GM23338 (cell line): ENCODE measurements around the gene IRS1. TPM values are rescaled to one million over a fixed set of nuclear protein-coding genes. Genes with fewer than 3 reads are reported as not detected.

Experiments used
- ATAC-seq: fragments of 200-7000 bp; cut with Tn5 transposase; 3 replicates; pipeline ENCODE4 v1.9.1; 2020
- DNase-seq: peaks from one replicate; pipeline ENCODE4 v3.0.0-alpha.2; 2015; ENCODE audit warnings: low spot score
- H2AFZ ChIP-seq: fragments of 200-600 bp; sonication (generic); 2 replicates; pipeline ENCODE4 v1.8.0; 2016; ENCODE audit warnings: antibody characterized with exemption, mild to moderate bottlenecking, moderate library complexity
- H3F3A ChIP-seq: fragments of 200-600 bp; sonication (generic); replicated peaks from 2 replicates; pipeline ENCODE4 v1.8.0; 2017; ENCODE audit warnings: antibody characterized with exemption, mixed run types, low read depth
- H3K27ac ChIP-seq: fragments of 200-600 bp; sonication (generic); 2 replicates; pipeline ENCODE4 v1.6.1; 2016; ENCODE audit warnings: low read depth
- H3K27me3 ChIP-seq: fragments of 200-600 bp; sonication (generic); 2 replicates; pipeline ENCODE4 v1.8.0; 2016; ENCODE audit warnings: mild to moderate bottlenecking, mixed run types, moderate library complexity; ENCODE audit not compliant: insufficient read depth
- H3K36me3 ChIP-seq: fragments of 200-600 bp; sonication (generic); 2 replicates; pipeline ENCODE4 v1.8.0; 2016; ENCODE audit warnings: mild to moderate bottlenecking; ENCODE audit not compliant: insufficient read depth
- H3K4me1 ChIP-seq: fragments of 200-600 bp; sonication (generic); 2 replicates; pipeline ENCODE4 v1.8.0; 2016; ENCODE audit warnings: mild to moderate bottlenecking, moderate library complexity; ENCODE audit not compliant: insufficient read depth
- H3K4me2 ChIP-seq: fragments of 200-600 bp; sonication (generic); 2 replicates; pipeline ENCODE4 v1.7.1; 2017; ENCODE audit warnings: mixed run types
- H3K4me3 ChIP-seq: fragments of 200-600 bp; sonication (generic); 2 replicates; pipeline ENCODE4 v1.6.1; 2016; ENCODE audit warnings: mixed run types
- H3K79me2 ChIP-seq: fragments of 200-600 bp; sonication (generic); replicated peaks from 2 replicates; pipeline ENCODE4 v1.8.0; 2017; ENCODE audit warnings: mild to moderate bottlenecking; ENCODE audit not compliant: insufficient read depth
- H3K9me2 ChIP-seq: fragments of 200-600 bp; sonication (generic); 2 replicates; pipeline ENCODE4 v1.8.0; 2017; ENCODE audit not compliant: insufficient read depth
- H4K20me1 ChIP-seq: fragments of 200-600 bp; sonication (generic); replicated peaks from 2 replicates; pipeline ENCODE4 v1.8.0; 2017; ENCODE audit warnings: mild to moderate bottlenecking; ENCODE audit not compliant: insufficient read depth
- H3K27ac Mint-ChIP-seq: 2 replicates; pipeline ENCODE4 v1.8.0; 2020; ENCODE audit warnings: inconsistent platforms, mild to moderate bottlenecking, moderate library complexity, mixed read lengths
- H3K27me3 Mint-ChIP-seq: 3 replicates; pipeline ENCODE4 v1.8.0; 2022; ENCODE audit warnings: low read depth, mild to moderate bottlenecking, moderate library complexity, mixed read lengths, inconsistent platforms; ENCODE audit not compliant: insufficient read depth, poor library complexity
- H3K36me3 Mint-ChIP-seq: 3 replicates; pipeline ENCODE4 v1.8.0; 2021; ENCODE audit warnings: low read depth, mild to moderate bottlenecking, inconsistent platforms, moderate library complexity, mixed read lengths
- H3K4me1 Mint-ChIP-seq: 3 replicates; pipeline ENCODE4 v1.8.0; 2020; ENCODE audit warnings: mild to moderate bottlenecking, inconsistent platforms, mixed read lengths
- H3K4me3 Mint-ChIP-seq: 3 replicates; pipeline ENCODE4 v1.8.0; 2021; ENCODE audit warnings: moderate library complexity, mild to moderate bottlenecking, inconsistent platforms, mixed read lengths
- H3K9me3 Mint-ChIP-seq: 3 replicates; pipeline ENCODE4 v1.8.0; 2020; ENCODE audit warnings: moderate library complexity, mild to moderate bottlenecking, inconsistent platforms, mixed read lengths
- CREB1 ChIP-seq: fragments of 250-450 bp; sonication (Bioruptor Pico); IDR thresholded peaks from 2 replicates; pipeline ENCODE4 v1.5.0; 2020; ENCODE audit warnings: low read depth, mild to moderate bottlenecking, moderate library complexity
- EZH2 ChIP-seq: fragments of 200-600 bp; sonication (generic); IDR thresholded peaks from one replicate; pipeline ENCODE4 v1.8.0; 2017; ENCODE audit warnings: antibody characterized with exemption, mild to moderate bottlenecking, low read depth; ENCODE audit not compliant: unreplicated experiment
- EZH2phosphoT487 ChIP-seq: fragments of 200-600 bp; sonication (generic); IDR thresholded peaks from one replicate; pipeline ENCODE4 v1.8.1; 2018; ENCODE audit warnings: antibody characterized with exemption; ENCODE audit not compliant: unreplicated experiment
- JUNB ChIP-seq: IDR thresholded peaks from one replicate; pipeline ENCODE4 v1.6.1; 2016; ENCODE audit warnings: antibody characterized with exemption; ENCODE audit not compliant: unreplicated experiment
- NANOG ChIP-seq: IDR thresholded peaks from 2 replicates; pipeline ENCODE4 v1.6.1; 2016; ENCODE audit warnings: antibody characterized with exemption, borderline replicate concordance
- STAT1 ChIP-seq: IDR thresholded peaks from one replicate; pipeline ENCODE4 v1.6.1; 2016; ENCODE audit warnings: antibody characterized with exemption; ENCODE audit not compliant: unreplicated experiment
- ZNF114 ChIP-seq: fragments of 250-450 bp; sonication (Bioruptor Pico); IDR thresholded peaks from 2 replicates; pipeline ENCODE4 v1.5.0; 2020; ENCODE audit warnings: mild to moderate bottlenecking, moderate library complexity
- ZNF331 ChIP-seq: fragments of 250-450 bp; sonication (Bioruptor Pico); IDR thresholded peaks from 2 replicates; pipeline ENCODE4 v1.5.0; 2020; ENCODE audit warnings: low read depth, mild to moderate bottlenecking, moderate library complexity
- polyA plus RNA-seq: library from polyadenylated mRNA; unstranded; fragments of >200 nt; fragmentation: Nextera tagmentation; extraction: Ambion mirVana; gene quantifications from 2 replicates; pipeline ENCODE4 v1.2.1, GENCODE V29; 2016
- total RNA-seq: library from RNA; depleted of rRNA; stranded (reverse); fragments of >200 nt; shearing (Covaris generic); gene quantifications from 2 replicates; pipeline ENCODE4 v1.2.3, GENCODE V29; 2014
- TF ChIP-seq, protein P1 (sequence below), 2 experiments: fragments of 200-600 bp in 1 of 2; sonication (generic) in 1 of 2; conservative IDR thresholded peaks; 2 replicates each; pipeline versions ENCODE4 v1.5.1 to v1.6.1; 2016 to 2017; ENCODE audit warnings: antibody characterized with exemption in 2 of 2, low read depth in 2 of 2, mild to moderate bottlenecking in 2 of 2, moderate library complexity in 1 of 2
- TF ChIP-seq, protein P2 (sequence below): IDR thresholded peaks from 2 replicates; pipeline ENCODE4 v1.6.1; 2016; ENCODE audit warnings: antibody characterized with exemption
- TF ChIP-seq, protein P3 (sequence below): fragments of 250-450 bp; sonication (Bioruptor Pico); IDR thresholded peaks from 2 replicates; pipeline ENCODE4 v1.5.0; 2020; ENCODE audit warnings: mild to moderate bottlenecking, moderate library complexity
- TF ChIP-seq, protein P4 (sequence below): IDR thresholded peaks from one replicate; pipeline ENCODE4 v1.6.1; 2018; ENCODE audit warnings: antibody characterized with exemption; ENCODE audit not compliant: unreplicated experiment

The IRS1 gene
- total and polyA plus RNA-seq, 2 experiments from 2014 or later: 6.9 to 26.2 TPM

DNA sequence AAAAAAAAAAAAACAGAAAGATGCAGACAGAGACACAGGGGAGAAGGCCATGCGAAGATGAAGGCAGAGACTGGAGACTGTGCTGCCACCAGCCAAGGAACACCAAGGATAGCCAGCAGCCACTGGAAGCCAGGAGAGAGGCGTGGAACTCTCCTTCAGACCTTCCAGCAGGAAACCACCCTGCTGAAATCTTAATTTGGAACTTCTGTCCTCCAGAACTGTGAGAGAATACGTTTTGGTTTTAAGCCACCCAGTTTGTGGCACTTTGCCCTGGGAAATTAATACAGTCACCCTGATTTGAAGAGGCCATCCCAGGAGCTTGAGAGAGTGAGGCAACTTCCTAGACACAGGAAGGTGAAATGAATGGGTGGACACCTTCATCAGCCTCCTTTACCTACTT is 93.7 kb downstream of the IRS1 start (continued):
- TF ChIP-seq, protein P1, sequence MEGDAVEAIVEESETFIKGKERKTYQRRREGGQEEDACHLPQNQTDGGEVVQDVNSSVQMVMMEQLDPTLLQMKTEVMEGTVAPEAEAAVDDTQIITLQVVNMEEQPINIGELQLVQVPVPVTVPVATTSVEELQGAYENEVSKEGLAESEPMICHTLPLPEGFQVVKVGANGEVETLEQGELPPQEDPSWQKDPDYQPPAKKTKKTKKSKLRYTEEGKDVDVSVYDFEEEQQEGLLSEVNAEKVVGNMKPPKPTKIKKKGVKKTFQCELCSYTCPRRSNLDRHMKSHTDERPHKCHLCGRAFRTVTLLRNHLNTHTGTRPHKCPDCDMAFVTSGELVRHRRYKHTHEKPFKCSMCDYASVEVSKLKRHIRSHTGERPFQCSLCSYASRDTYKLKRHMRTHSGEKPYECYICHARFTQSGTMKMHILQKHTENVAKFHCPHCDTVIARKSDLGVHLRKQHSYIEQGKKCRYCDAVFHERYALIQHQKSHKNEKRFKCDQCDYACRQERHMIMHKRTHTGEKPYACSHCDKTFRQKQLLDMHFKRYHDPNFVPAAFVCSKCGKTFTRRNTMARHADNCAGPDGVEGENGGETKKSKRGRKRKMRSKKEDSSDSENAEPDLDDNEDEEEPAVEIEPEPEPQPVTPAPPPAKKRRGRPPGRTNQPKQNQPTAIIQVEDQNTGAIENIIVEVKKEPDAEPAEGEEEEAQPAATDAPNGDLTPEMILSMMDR (conservative IDR thresholded peaks at IDR 0.05; ENCODE audit: low read depth in 2 of 2): no peak
- TF ChIP-seq JUNB (no peak), EZH2 (no peak), ZNF331 (CRISPR knock-in tag) (no peak)

DNA sequence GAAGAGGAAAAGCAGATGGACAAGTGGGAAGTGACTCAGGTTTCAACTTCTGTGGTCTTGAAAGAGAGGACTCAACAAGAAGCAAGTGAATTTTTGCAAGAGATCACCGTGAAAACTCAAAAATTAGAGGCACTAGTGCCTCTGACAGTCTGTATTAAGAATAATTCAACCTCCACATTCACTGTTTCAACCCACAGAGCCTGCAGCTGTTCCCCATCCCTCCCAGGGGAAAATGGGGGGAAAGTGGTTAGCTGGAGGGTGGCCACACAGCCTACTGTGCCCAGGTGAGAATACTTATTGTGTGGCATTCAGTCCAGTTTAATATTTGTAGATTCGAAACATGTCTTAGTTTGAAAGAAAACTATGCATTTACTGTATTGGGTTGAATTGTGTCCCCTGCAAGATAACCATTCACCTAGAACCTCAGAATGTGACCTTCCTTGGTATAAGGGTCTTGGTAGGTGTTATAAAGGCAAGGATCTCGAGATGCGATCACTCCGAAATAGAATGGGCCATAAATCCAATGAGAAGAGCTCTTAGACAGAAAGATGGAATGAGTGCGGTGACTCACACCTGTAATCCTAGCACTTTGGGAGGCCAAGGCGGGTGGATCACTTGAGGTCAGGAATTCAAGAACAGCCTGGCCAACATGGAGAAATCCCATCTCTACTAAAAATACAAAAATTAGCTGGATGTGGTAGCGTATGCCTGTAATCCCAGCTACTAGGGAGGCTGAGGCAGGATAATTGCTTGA is 94.3 kb downstream of the IRS1 start:
- H4K20me1 ChIP-seq: no peaks in the 10 kb centered on the region
- Mint-ChIP-seq H3K36me3 (no peaks in the 10 kb centered on the region), H3K4me3 (no peak overlapping the region), H3K27me3 (no peaks in the 10 kb centered on the region), H3K27ac (no peak overlapping the region), H3K4me1 (no peaks in the 10 kb centered on the region), H3K9me3 (no peaks in the 10 kb centered on the region)
- H3F3A ChIP-seq: no peaks in the 10 kb centered on the region
- no peak overlapping the region for H3K4me3 ChIP-seq
- H2AFZ ChIP-seq: no peak overlapping the region
- no peak for DNase-seq
- no peaks in the 10 kb centered on the region for H3K4me1 ChIP-seq
- no peak overlapping the region for H3K4me2 ChIP-seq
- H3K36me3 ChIP-seq: no peaks in the 10 kb centered on the region
- H3K27ac ChIP-seq: no peak overlapping the region
- no peaks in the 10 kb centered on the region for H3K27me3 ChIP-seq
- ATAC-seq: no peak
- no peaks in the 10 kb centered on the region for H3K79me2 ChIP-seq
- H3K9me2 ChIP-seq: 0 out of 2 replicates have a peak, but pooled peaks cover 11% of the 10 kb centered on the region
- TF ChIP-seq, protein P2, sequence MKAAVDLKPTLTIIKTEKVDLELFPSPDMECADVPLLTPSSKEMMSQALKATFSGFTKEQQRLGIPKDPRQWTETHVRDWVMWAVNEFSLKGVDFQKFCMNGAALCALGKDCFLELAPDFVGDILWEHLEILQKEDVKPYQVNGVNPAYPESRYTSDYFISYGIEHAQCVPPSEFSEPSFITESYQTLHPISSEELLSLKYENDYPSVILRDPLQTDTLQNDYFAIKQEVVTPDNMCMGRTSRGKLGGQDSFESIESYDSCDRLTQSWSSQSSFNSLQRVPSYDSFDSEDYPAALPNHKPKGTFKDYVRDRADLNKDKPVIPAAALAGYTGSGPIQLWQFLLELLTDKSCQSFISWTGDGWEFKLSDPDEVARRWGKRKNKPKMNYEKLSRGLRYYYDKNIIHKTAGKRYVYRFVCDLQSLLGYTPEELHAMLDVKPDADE: no peak
- TF ChIP-seq NANOG (no peak), STAT1 (no peak), EZH2 (no peak), CREB1 (CRISPR knock-in tag) (no peak), EZH2phosphoT487 (no peak), ZNF331 (CRISPR knock-in tag) (no peak), JUNB (no peak), ZNF114 (CRISPR knock-in tag) (no peak)
- TF ChIP-seq, protein P3, sequence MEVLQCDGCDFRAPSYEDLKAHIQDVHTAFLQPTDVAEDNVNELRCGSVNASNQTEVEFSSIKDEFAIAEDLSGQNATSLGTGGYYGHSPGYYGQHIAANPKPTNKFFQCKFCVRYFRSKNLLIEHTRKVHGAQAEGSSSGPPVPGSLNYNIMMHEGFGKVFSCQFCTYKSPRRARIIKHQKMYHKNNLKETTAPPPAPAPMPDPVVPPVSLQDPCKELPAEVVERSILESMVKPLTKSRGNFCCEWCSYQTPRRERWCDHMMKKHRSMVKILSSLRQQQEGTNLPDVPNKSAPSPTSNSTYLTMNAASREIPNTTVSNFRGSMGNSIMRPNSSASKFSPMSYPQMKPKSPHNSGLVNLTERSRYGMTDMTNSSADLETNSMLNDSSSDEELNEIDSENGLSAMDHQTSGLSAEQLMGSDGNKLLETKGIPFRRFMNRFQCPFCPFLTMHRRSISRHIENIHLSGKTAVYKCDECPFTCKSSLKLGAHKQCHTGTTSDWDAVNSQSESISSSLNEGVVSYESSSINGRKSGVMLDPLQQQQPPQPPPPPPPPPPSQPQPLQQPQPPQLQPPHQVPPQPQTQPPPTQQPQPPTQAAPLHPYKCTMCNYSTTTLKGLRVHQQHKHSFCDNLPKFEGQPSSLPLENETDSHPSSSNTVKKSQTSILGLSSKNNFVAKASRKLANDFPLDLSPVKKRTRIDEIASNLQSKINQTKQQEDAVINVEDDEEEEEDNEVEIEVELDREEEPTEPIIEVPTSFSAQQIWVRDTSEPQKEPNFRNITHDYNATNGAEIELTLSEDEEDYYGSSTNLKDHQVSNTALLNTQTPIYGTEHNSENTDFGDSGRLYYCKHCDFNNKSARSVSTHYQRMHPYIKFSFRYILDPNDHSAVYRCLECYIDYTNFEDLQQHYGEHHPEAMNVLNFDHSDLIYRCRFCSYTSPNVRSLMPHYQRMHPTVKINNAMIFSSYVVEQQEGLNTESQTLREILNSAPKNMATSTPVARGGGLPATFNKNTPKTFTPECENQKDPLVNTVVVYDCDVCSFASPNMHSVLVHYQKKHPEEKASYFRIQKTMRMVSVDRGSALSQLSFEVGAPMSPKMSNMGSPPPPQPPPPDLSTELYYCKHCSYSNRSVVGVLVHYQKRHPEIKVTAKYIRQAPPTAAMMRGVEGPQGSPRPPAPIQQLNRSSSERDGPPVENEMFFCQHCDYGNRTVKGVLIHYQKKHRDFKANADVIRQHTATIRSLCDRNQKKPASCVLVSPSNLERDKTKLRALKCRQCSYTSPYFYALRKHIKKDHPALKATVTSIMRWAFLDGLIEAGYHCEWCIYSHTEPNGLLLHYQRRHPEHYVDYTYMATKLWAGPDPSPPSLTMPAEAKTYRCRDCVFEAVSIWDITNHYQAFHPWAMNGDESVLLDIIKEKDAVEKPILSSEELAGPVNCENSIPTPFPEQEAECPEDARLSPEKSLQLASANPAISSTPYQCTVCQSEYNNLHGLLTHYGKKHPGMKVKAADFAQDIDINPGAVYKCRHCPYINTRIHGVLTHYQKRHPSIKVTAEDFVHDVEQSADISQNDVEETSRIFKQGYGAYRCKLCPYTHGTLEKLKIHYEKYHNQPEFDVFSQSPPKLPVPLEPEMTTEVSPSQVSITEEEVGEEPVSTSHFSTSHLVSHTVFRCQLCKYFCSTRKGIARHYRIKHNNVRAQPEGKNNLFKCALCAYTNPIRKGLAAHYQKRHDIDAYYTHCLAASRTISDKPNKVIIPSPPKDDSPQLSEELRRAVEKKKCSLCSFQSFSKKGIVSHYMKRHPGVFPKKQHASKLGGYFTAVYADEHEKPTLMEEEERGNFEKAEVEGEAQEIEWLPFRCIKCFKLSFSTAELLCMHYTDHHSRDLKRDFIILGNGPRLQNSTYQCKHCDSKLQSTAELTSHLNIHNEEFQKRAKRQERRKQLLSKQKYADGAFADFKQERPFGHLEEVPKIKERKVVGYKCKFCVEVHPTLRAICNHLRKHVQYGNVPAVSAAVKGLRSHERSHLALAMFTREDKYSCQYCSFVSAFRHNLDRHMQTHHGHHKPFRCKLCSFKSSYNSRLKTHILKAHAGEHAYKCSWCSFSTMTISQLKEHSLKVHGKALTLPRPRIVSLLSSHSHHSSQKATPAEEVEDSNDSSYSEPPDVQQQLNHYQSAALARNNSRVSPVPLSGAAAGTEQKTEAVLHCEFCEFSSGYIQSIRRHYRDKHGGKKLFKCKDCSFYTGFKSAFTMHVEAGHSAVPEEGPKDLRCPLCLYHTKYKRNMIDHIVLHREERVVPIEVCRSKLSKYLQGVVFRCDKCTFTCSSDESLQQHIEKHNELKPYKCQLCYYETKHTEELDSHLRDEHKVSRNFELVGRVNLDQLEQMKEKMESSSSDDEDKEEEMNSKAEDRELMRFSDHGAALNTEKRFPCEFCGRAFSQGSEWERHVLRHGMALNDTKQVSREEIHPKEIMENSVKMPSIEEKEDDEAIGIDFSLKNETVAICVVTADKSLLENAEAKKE (CRISPR knock-in tag): no peak
- TF ChIP-seq, protein P4, sequence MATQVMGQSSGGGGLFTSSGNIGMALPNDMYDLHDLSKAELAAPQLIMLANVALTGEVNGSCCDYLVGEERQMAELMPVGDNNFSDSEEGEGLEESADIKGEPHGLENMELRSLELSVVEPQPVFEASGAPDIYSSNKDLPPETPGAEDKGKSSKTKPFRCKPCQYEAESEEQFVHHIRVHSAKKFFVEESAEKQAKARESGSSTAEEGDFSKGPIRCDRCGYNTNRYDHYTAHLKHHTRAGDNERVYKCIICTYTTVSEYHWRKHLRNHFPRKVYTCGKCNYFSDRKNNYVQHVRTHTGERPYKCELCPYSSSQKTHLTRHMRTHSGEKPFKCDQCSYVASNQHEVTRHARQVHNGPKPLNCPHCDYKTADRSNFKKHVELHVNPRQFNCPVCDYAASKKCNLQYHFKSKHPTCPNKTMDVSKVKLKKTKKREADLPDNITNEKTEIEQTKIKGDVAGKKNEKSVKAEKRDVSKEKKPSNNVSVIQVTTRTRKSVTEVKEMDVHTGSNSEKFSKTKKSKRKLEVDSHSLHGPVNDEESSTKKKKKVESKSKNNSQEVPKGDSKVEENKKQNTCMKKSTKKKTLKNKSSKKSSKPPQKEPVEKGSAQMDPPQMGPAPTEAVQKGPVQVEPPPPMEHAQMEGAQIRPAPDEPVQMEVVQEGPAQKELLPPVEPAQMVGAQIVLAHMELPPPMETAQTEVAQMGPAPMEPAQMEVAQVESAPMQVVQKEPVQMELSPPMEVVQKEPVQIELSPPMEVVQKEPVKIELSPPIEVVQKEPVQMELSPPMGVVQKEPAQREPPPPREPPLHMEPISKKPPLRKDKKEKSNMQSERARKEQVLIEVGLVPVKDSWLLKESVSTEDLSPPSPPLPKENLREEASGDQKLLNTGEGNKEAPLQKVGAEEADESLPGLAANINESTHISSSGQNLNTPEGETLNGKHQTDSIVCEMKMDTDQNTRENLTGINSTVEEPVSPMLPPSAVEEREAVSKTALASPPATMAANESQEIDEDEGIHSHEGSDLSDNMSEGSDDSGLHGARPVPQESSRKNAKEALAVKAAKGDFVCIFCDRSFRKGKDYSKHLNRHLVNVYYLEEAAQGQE: no peak
